BLaER1 (cell line): Measurements from ENCODE around the gene SLC48A1.

ENCODE experiments used
- H3K27ac ChIP-seq: shearing (Covaris generic); formaldehyde crosslinking; 2 replicates; pipeline ENCODE4 v1.8.1; 2022
- H3K27me3 ChIP-seq: shearing (Covaris generic); formaldehyde crosslinking; 2 replicates; pipeline ENCODE4 v1.8.1; 2022
- H3K36me3 ChIP-seq: shearing (Covaris generic); formaldehyde crosslinking; 2 replicates; pipeline ENCODE4 v1.8.1; 2022
- H3K4me1 ChIP-seq: shearing (Covaris generic); formaldehyde crosslinking; 2 replicates; pipeline ENCODE4 v1.8.1; 2022
- H3K4me2 ChIP-seq: shearing (Covaris generic); formaldehyde crosslinking; 2 replicates; pipeline ENCODE4 v1.8.1; 2022
- H3K4me3 ChIP-seq: shearing (Covaris generic); formaldehyde crosslinking; 2 replicates; pipeline ENCODE4 v1.8.1; 2022
- H3K9ac ChIP-seq: shearing (Covaris generic); formaldehyde crosslinking; 2 replicates; pipeline ENCODE4 v1.8.1; 2022
- H3K9me3 ChIP-seq: shearing (Covaris generic); formaldehyde crosslinking; 2 replicates; pipeline ENCODE4 v1.8.1; 2022
- H4K20me1 ChIP-seq: shearing (Covaris generic); formaldehyde crosslinking; 2 replicates; pipeline ENCODE4 v1.8.1; 2022
- Cebpa-rat ChIP-seq: shearing (Covaris generic); IDR thresholded peaks from 2 replicates; pipeline ENCODE4 v1.8.1; 2022

SLC48A1 gene

DNA sequence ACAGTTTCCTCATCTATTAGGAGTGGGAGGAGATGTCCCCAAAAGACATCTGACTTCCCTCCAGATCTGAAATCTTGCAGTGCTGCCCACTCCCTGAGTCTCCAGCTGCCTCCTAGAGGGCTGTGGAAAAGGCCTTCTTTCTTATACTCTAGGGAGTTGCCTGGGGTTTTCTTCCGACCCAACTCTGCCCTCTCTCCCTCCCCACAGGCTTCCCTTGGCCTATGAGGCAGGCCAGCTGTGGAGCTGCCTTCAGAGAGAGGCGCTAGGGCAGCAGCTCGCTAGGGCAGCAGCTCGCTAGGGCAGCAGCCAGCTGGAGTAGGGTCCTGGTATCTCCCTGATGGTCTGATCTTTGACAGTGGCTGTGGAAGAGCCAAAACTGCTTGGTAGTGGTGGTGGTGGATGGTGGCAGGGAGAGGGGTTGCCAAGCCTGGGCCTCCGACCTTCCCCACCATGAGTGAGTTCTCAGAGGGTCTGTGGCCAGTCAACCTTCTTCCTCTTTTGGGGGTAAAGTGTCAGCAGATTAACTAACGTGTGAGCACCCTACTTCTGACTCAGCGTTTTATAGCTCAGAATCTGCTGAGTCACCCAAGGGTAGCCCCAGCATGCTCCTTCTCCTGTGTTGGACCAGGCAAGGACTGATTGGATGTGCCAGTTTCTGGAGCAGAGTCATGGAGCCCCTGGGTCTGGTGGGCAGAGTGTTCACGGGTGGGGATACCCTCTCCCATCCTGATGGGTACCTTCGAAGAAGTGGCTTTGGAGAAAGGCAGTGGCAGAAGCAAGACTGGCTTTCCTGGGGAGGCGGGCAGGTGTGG is 2.3 kb downstream of the SLC48A1 start:
- H3K9me3 ChIP-seq: no peaks in the 10 kb centered on the region
- no peaks in the 10 kb centered on the region for H3K27me3 ChIP-seq
- H3K4me2 ChIP-seq: peak overlapping the region; percentile 94
- no peaks in the 10 kb centered on the region; the same call in 1 of the 2 replicates for H3K36me3 ChIP-seq
- H3K27ac ChIP-seq: peak overlapping the region; percentile 78
- H3K4me3 ChIP-seq: peak overlapping the region; percentile 39; the same call in 1 of the 2 replicates
- H3K9ac ChIP-seq: peak overlapping the region; percentile 21; the same call in 1 of the 2 replicates
- H4K20me1 ChIP-seq: peaks cover 47% of the 10 kb centered on the region
- peaks cover 68% of the 10 kb centered on the region for H3K4me1 ChIP-seq
- TF ChIP-seq Cebpa-rat: no peak

DNA sequence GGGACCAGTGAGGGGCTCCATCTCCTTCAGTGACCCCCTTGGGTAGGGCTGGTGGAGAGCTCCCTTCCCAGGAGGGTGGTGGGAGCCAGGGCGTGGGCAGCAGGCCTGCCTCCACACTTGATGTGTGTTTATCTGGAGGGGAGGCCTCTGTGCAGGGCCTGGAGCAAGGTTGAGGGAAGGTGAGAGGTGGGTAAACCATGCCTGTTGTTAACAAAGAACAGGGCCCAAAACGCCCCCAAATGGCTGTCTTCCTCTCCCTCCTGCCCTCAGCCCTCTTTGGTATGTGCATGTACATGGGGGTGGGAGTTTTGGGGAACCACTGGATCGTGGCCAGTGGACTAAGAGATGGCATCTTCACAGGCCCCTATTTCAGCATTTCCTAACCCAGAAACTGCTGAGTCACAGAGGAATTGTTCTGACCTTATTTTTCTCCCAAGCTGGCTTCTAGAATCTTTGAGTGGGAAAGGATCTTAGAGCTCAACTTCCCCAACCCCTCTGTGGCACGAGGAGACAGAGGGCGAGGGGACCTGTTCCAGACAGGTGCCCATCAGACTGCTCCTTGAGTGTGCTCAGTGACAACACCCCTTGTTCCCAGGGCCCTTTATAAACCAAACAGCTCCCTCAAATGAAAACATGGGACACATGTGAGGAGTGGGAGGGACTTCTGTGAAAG is 3.6 kb downstream of the SLC48A1 start:
- Histone ChIP-seq H4K20me1 (peaks cover 58% of the 10 kb centered on the region), H3K4me1 (peaks cover 68% of the 10 kb centered on the region), H3K36me3 (peaks cover 8% of the 10 kb centered on the region), H3K4me3 (no peak overlapping the region), H3K27me3 (no peaks in the 10 kb centered on the region), H3K9ac (peak overlapping the region; percentile 31; the same call in 1 of the 2 replicates), H3K4me2 (peak overlapping the region; percentile 94), H3K27ac (peak overlapping the region; percentile 78), H3K9me3 (no peaks in the 10 kb centered on the region)
- TF ChIP-seq Cebpa-rat: no peak

DNA sequence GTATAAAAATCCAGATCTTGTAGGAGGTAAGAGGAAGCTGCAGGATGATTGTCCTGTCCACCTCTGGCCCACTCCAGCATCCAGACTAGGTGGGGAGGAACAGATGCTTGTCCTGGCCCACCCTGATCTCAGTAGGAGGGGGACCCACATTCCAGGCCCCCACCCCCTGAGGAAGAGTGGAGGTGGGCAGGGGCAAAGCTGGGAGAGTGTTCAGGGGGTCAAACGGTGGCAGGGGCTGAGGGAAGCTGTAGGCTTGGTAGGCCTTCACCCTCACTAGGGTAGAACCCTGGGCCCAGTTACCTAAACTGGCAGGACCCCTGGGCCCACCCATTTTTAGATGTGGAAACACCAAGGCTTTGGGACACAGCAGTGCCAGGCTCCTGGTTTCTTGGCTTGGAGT is 4.1 kb downstream of the SLC48A1 start:
- Histone ChIP-seq H3K27me3 (no peaks in the 10 kb centered on the region), H3K9ac (no peak overlapping the region), H3K4me3 (no peak overlapping the region), H3K4me2 (peak overlapping the region; percentile 94), H3K27ac (peak overlapping the region; percentile 78), H3K36me3 (peaks cover 14% of the 10 kb centered on the region), H3K4me1 (peaks cover 74% of the 10 kb centered on the region), H3K9me3 (no peaks in the 10 kb centered on the region), H4K20me1 (peaks cover 64% of the 10 kb centered on the region)
- TF ChIP-seq Cebpa-rat: no peak

- TF ChIP-seq Cebpa-rat: no peak
- peaks cover 22% of the 10 kb centered on the region for H3K36me3 ChIP-seq
- H3K4me1 ChIP-seq: peaks cover 76% of the 10 kb centered on the region
- H3K4me3 ChIP-seq: no peak overlapping the region
- peaks cover 72% of the 10 kb centered on the region for H4K20me1 ChIP-seq
- peak overlapping the region; percentile 94 for H3K4me2 ChIP-seq
- H3K9me3 ChIP-seq: no peaks in the 10 kb centered on the region
- no peak overlapping the region for H3K9ac ChIP-seq
- no peaks in the 10 kb centered on the region for H3K27me3 ChIP-seq
- peak overlapping the region; percentile 78 for H3K27ac ChIP-seq
These were observed 4.9 kb downstream of the SLC48A1 start for GRCh38 chr12:47777741-47778558.

GRCh38 chr12:47778881-47779280 is 5.8 kb downstream of the SLC48A1 start:
- peaks cover 31% of the 10 kb centered on the region for H3K36me3 ChIP-seq
- H3K4me1 ChIP-seq: peaks cover 82% of the 10 kb centered on the region
- no peak overlapping the region for H3K4me3 ChIP-seq
- no peak for TF ChIP-seq Cebpa-rat
- H3K9ac ChIP-seq: no peak overlapping the region
- no peaks in the 10 kb centered on the region for H3K9me3 ChIP-seq
- H4K20me1 ChIP-seq: peaks cover 81% of the 10 kb centered on the region
- no peak overlapping the region for H3K27ac ChIP-seq
- no peaks in the 10 kb centered on the region for H3K27me3 ChIP-seq
- H3K4me2 ChIP-seq: peak overlapping the region; percentile 11; the same call in 1 of the 2 replicates

- Histone ChIP-seq H3K9ac (no peak overlapping the region), H3K9me3 (no peaks in the 10 kb centered on the region), H4K20me1 (peaks cover 86% of the 10 kb centered on the region), H3K27ac (no peak overlapping the region), H3K36me3 (peaks cover 36% of the 10 kb centered on the region), H3K4me3 (no peak overlapping the region), H3K4me1 (peaks cover 80% of the 10 kb centered on the region), H3K4me2 (peak overlapping the region; percentile 11; the same call in 1 of the 2 replicates), H3K27me3 (no peaks in the 10 kb centered on the region)
- no peak for TF ChIP-seq Cebpa-rat
These were observed 6.4 kb downstream of the SLC48A1 start for GRCh38 chr12:47779301-47779942.

DNA sequence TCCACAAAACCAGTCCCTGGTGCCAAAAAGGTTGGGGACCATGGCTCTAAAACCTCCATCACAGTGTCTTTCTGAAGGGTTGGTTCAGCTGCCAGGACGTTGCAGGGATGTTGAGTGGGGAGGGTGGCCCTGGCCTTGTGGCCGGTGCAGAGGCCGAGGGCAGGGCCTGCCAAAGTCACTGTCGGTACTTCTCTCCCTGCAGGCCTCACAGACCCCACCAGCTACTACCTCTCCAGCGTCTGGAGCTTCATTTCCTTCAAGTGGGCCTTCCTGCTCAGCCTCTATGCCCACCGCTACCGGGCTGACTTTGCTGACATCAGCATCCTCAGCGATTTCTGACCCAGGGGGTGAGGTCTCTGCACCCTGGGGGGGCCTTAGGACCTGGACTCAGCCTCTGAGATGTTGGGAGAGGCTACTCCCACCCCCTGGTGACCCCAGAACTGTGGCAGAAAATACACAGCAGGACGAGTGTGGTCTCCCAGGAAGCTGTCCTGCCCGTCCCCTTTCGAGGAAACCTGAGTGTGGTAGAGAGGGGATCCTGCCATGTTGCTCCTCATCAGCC is 7.0 kb downstream of the SLC48A1 start:
- Histone ChIP-seq H3K27me3 (no peaks in the 10 kb centered on the region), H4K20me1 (peaks cover 85% of the 10 kb centered on the region), H3K4me2 (no peak overlapping the region), H3K27ac (no peak overlapping the region), H3K36me3 (peaks cover 43% of the 10 kb centered on the region), H3K4me3 (no peak overlapping the region), H3K4me1 (peaks cover 74% of the 10 kb centered on the region), H3K9ac (no peak overlapping the region), H3K9me3 (no peaks in the 10 kb centered on the region)
- no peak for TF ChIP-seq Cebpa-rat

- no peaks in the 10 kb centered on the region for H3K9me3 ChIP-seq
- H3K9ac ChIP-seq: 0 out of 2 replicates have a peak overlapping the region, but pooled peaks have one; percentile 27
- H3K4me3 ChIP-seq: no peak overlapping the region
- H3K36me3 ChIP-seq: peaks cover 60% of the 10 kb centered on the region
- peaks cover 57% of the 10 kb centered on the region for H3K4me1 ChIP-seq
- H3K27me3 ChIP-seq: no peaks in the 10 kb centered on the region
- H3K27ac ChIP-seq: peak overlapping the region; percentile 30; the same call in 1 of the 2 replicates
- H3K4me2 ChIP-seq: peak overlapping the region; percentile 5; the same call in 1 of the 2 replicates
- peaks cover 83% of the 10 kb centered on the region for H4K20me1 ChIP-seq
- no peak for TF ChIP-seq Cebpa-rat
These were observed 8.7 kb downstream of the SLC48A1 start for GRCh38 chr12:47781479-47782371.
